ENCODE results near the gene ECM2.

Gene ECM2

GRCh38 chr9:92520837-92521236 is 15.0 kb downstream of the ECM2 start:
- TF ChIP-seq REST (IDR thresholded peaks at IDR 0.05; ENCODE audit: insufficient read depth in 1 of 2, low read depth in 2 of 2, low read length in 2 of 2) (no peak), TAF1 (IDR thresholded peaks at IDR 0.05; ENCODE audit: borderline replicate concordance, insufficient read depth, low read length) (no peak), POLR2AphosphoS5 (IDR thresholded peaks at IDR 0.05; ENCODE audit: low read depth, low read length) (no peak), FOXP2 (optimal IDR thresholded peaks at IDR 0.05; ENCODE audit: borderline replicate concordance, extremely low read depth, extremely low read length, insufficient read depth) (no peak), SIN3A (IDR thresholded peaks at IDR 0.05; ENCODE audit: borderline replicate concordance, insufficient read depth, low read length) (no peak)

GRCh38 chr9:92518199-92518598 is 17.6 kb downstream of the ECM2 start:
- TF ChIP-seq FOXP2 (optimal IDR thresholded peaks at IDR 0.05; ENCODE audit: borderline replicate concordance, extremely low read depth, extremely low read length, insufficient read depth) (no peak), REST (IDR thresholded peaks at IDR 0.05; ENCODE audit: insufficient read depth in 1 of 2, low read depth in 2 of 2, low read length in 2 of 2) (no peak), SIN3A (IDR thresholded peaks at IDR 0.05; ENCODE audit: borderline replicate concordance, insufficient read depth, low read length) (no peak), TAF1 (IDR thresholded peaks at IDR 0.05; ENCODE audit: borderline replicate concordance, insufficient read depth, low read length) (no peak), POLR2AphosphoS5 (IDR thresholded peaks at IDR 0.05; ENCODE audit: low read depth, low read length) (no peak)

GRCh38 chr9:92517046-92517445 is 18.7 kb downstream of the ECM2 start:
- no peak for TF ChIP-seq TAF1 (IDR thresholded peaks at IDR 0.05; ENCODE audit: borderline replicate concordance, insufficient read depth, low read length)

GRCh38 chr9:92516521-92516920 is 19.3 kb downstream of the ECM2 start:
- no peak for TF ChIP-seq SIN3A (IDR thresholded peaks at IDR 0.05; ENCODE audit: borderline replicate concordance, insufficient read depth, low read length)
- TF ChIP-seq REST (IDR thresholded peaks at IDR 0.05; ENCODE audit: insufficient read depth in 1 of 2, low read depth in 2 of 2, low read length in 2 of 2): no peak
- TF ChIP-seq POLR2AphosphoS5 (IDR thresholded peaks at IDR 0.05; ENCODE audit: low read depth, low read length): no peak
- TF ChIP-seq FOXP2 (optimal IDR thresholded peaks at IDR 0.05; ENCODE audit: borderline replicate concordance, extremely low read depth, extremely low read length, insufficient read depth): no peak
- TF ChIP-seq TAF1 (IDR thresholded peaks at IDR 0.05; ENCODE audit: borderline replicate concordance, insufficient read depth, low read length): no peak

GRCh38 chr9:92514635-92515034 is 21.2 kb downstream of the ECM2 start:
- TF ChIP-seq TAF1 (IDR thresholded peaks at IDR 0.05; ENCODE audit: borderline replicate concordance, insufficient read depth, low read length) (no peak), SIN3A (IDR thresholded peaks at IDR 0.05; ENCODE audit: borderline replicate concordance, insufficient read depth, low read length) (no peak), REST (IDR thresholded peaks at IDR 0.05; ENCODE audit: insufficient read depth in 1 of 2, low read depth in 2 of 2, low read length in 2 of 2) (no peak), POLR2AphosphoS5 (IDR thresholded peaks at IDR 0.05; ENCODE audit: low read depth, low read length) (no peak), FOXP2 (optimal IDR thresholded peaks at IDR 0.05; ENCODE audit: borderline replicate concordance, extremely low read depth, extremely low read length, insufficient read depth) (no peak)

All from PFSK-1 (cell line).